ENCODE data around the gene MTCL3.

The MTCL3 gene

DNA sequence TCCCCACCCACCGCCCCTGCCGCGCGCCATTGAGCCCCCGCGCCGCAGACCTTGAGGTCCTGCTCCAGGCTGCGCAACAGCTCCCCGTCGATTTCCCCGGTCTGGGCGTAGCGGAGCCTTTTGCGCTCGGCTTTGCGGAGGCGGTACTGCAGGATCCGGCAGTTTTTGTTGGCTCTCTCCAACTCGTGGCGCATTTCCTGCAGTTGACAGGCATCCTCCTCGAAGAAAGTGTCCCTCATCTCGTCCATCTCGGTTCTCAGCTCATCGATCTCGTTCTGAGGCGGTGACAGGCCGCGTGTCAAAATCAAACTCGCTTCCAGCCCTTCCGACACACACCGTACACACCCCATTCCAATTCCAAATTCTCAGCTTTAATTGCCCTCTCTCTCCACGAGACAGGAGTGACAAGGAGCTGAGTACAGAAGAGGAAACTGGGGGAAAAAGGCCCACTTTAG is 4.3 kb downstream of the MTCL3 start:
- peak; percentile 22 for DNase-seq

- DNase-seq = no peak
Measured at GRCh38 chr6:127514179-127514772, 4.9 kb downstream of the MTCL3 start.

DNA sequence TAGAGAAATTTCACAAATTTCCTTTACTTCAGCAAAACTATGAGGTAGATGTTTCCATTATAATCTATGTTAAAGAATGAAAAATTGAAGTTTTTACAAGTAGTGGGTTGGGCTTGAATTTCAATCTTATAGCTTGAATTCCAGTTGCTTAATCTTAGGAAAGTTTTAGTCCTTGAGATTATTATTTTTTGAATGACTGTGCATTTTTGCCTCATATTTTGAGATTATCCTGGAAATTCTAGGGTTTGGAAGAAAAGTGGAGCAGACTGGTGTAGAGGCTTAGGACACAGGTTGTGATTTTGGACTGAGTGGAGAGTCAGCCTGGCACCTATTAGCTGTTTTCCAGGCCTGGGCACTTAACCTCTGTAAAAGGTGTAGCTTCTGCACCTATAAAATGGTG is 5.7 kb downstream of the MTCL3 start:
- DNase-seq = no peak

GRCh38 chr6:127510876-127511275 is 8.3 kb downstream of the MTCL3 start:
- DNase-seq = no peak

DNA sequence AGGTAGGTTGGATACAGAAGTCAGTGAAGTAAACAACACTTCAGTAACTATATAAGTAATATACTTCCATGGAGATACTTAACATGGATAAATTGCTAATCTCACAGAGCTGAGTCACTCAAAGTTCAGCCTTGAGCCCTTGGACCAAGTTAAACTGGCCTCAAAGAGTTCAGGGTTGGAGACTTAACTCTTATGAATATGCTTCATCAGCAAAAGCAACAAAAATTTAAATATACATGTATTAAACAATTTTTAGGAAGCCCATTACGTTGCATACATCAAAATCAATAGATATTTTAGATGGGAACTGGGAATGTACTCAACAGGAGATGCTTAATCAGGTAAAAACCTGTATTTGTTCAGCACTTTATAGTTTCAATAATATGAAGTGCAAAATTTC is 12.2 kb downstream of the MTCL3 start:
- DNase-seq = no peak

DNA sequence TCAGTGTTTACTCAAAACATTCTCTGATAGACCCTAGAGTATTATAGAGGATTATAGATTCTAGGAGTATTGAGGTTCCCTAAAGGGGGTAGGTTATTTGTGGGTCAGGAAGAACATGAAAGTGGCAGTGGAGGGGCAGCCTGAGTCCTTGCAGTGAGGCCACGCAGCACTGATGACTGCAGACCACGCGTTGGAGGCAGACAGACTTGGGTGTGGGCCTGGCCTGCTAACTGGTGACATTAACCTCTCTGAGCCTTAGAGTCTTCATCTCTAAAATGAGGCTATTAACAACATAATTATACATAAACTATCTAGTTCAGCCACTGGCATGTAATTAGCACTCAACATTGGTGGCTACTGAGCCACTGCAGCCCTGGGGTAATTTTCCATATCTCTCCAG is 16.1 kb downstream of the MTCL3 start:
- no peak for DNase-seq

- DNase-seq = no peak
Measured at GRCh38 chr6:127497410-127497809, 21.7 kb downstream of the MTCL3 start.

GRCh38 chr6:127496471-127496870 is 22.7 kb downstream of the MTCL3 start:
- DNase-seq = no peak

GRCh38 chr6:127494240-127494767 is 24.8 kb downstream of the MTCL3 start:
- no peak for DNase-seq

- no peak for DNase-seq
Measured at GRCh38 chr6:127489248-127489647, 29.9 kb downstream of the MTCL3 start.

GRCh38 chr6:127486934-127487333 is 32.2 kb downstream of the MTCL3 start:
- no peak for DNase-seq

GRCh38 chr6:127484212-127484863 is 34.8 kb downstream of the MTCL3 start:
- peak; percentile 51 for DNase-seq

GRCh38 chr6:127483399-127484055 is 35.6 kb downstream of the MTCL3 start:
- no peak for DNase-seq

GRCh38 chr6:127482325-127482724 is 36.8 kb downstream of the MTCL3 start:
- no peak for DNase-seq

DNA sequence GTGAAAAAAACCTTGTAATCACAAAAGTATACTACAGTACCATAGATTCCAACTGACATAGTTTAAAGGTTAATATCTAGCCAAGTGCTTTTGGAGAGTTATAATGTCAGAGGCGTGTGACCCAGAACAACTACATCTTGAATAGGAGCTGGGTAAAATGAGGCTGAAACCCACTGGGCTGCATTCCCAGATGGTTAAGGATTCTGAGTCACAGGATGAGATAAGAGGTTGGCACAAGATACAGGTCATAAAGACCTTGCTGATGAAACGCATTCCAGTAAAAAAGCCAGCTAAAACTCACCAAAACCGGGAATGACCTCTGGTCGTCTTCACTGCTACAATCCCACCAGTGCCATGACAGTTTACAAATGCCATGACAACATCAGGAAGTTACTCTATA is 37.5 kb downstream of the MTCL3 start:
- DNase-seq = no peak

DNA sequence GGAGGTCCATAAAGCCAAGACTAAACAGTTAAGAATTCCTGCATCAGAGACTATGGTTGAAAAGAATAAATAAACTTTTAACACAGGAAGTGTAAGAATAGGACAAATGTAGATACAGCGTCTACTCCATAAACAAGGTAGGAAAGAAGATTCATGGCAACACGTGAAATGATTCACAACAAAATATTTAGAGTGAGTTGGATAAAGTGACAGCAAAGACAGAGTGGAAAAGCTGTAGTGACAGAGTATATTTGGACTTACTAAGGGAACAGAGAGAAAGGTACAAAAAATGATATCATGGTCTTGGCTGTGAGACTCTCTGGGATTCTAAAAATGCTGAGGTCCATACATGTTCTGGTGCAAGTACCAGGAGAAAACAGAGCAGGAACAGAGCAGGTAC is 38.0 kb downstream of the MTCL3 start:
- no peak for DNase-seq

- DNase-seq = no peak
Measured at GRCh38 chr6:127477658-127478057, 41.5 kb downstream of the MTCL3 start.

GRCh38 chr6:127475823-127476176 is 43.3 kb downstream of the MTCL3 start:
- DNase-seq = no peak

DNA sequence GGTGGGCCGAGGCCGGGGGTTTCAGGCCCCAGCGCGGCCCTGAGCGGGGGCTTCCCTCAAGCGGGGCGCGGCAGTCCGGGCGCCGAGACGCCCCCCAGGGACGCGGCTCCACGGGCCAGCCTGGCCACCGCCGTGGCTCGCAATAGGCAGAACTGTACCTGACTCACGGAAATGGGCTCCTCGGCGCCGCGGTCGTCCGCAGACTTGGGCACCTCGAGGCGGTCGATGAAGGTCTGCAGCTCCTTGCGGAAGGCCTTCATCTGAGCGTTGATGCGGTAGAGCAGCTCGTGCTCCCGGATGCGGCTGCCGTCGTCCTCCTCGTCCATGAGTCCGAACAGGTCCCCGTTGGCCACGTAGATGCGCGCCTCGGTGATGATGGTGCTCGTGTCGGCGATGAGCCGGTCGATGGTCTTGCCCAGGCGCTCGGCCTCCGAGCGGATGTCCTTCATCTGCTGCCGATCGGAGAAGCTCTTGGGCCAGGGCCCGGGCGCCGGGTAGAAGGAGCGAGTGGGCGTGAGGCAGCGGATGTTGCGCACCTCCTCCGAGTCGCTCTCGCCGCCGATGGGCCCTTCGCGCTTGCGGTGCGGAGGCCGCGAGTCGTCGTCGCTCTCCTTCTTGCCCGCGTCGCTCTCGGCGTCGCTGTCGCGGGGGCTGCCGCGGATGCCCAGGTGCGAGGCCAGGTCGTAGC is 43.9 kb downstream of the MTCL3 start:
- no peak for DNase-seq

- no peak for DNase-seq
Measured at GRCh38 chr6:127471379-127472255, 47.5 kb downstream of the MTCL3 start.

DNA sequence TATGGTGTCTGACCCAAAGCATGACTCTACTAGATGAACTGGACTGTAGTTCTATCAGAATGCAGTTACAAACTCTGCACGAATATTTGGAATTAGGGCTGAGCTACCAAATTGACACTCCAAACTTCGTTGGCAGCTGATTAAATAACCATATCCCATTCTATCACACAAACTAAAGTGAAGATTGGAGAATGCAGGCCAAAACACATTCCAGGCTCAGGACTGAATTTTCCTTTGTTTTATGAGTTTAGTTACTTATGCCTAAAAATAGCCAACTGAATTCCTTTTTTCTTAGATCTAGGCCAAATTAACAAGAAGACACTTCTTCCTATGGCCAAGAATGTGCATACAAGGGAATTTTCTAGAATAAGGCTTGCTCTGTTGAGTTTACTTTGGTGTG is 50.2 kb downstream of the MTCL3 start:
- DNase-seq = no peak

GRCh38 chr6:127466416-127466815 is 52.7 kb downstream of the MTCL3 start:
- no peak for DNase-seq
